A549 (cell line): ENCODE results near the gene BCS1L. TPM values are rescaled to one million over a fixed set of nuclear protein-coding genes. Genes with fewer than 3 reads are reported as not detected.

Source experiments
- ATAC-seq, 2 experiments: fragments of 200-7000 bp in 1 of 2; fragments of >200 bp in 1 of 2; cut with Nextera tagmentation in 1 of 2; cut with Tn5 transposase in 1 of 2; 3 replicates each; pipeline versions ENCODE4 v1.8.0 to v1.9.1; 2018 to 2020; ENCODE audit warnings: mild to moderate bottlenecking in 1 of 2, moderate library complexity in 1 of 2
- CTCF ChIA-PET: fragments of 300-600 bp; sonication (Branson Sonifier 250); formaldehyde crosslinking; extraction: SDS; loops from one replicate; lab custom pipeline; 2021; ENCODE audit warnings: antibody characterized with exemption, inconsistent platforms; lab: Yijun Ruan, JAX
- POLR2A ChIA-PET: fragments of 350-600 bp; formaldehyde crosslinking; extraction: SDS; loops from one replicate; lab custom pipeline; 2021; ENCODE audit warnings: antibody characterized with exemption, inconsistent platforms; lab: Yijun Ruan, JAX
- DNase-seq, 2 experiments: peaks; one replicate each; pipeline versions ENCODE4 v3.0.0 to v3.0.0-alpha.2; 2011 to 2016; ENCODE audit warnings: low read depth in 1 of 2, low spot score in 1 of 2
- FAIRE-seq: peaks from 2 replicates; lab custom pipeline; 2011; peaks lifted over from hg19 to GRCh38; lab: Jason Lieb, UNC
- H3K27ac ChIP-seq, 2 experiments: fragments of >200 bp; sonication (Bioruptor Twin); formaldehyde crosslinking; 3 replicates each; pipeline ENCODE4 v1.5.1; 2016 to 2017
- H3K4me1 ChIP-seq: fragments of >200 bp; sonication (Bioruptor Twin); formaldehyde crosslinking; 3 replicates; pipeline ENCODE4 v1.6.1; 2016
- H3K4me2 ChIP-seq: fragments of >200 bp; sonication (Bioruptor Twin); formaldehyde crosslinking; 3 replicates; pipeline ENCODE4 v1.6.1; 2016
- H3K4me3 ChIP-seq: fragments of >200 bp; sonication (Bioruptor Twin); formaldehyde crosslinking; 3 replicates; pipeline ENCODE4 v1.5.1; 2016
- H3K9me3 ChIP-seq: fragments of >200 bp; sonication (Bioruptor Twin); formaldehyde crosslinking; 3 replicates; pipeline ENCODE4 v1.6.1; 2016
- KDM5A ChIP-seq: fragments of 200-600 bp; sonication (generic); IDR thresholded peaks from 2 replicates; pipeline ENCODE4 v1.6.1; 2016; ENCODE audit warnings: antibody characterized with exemption, mild to moderate bottlenecking
- MAFK ChIP-seq: fragments of 450-650 bp; IDR thresholded peaks from 2 replicates; pipeline ENCODE4 v1.6.1; 2014; ENCODE audit not compliant: partially characterized antibody
- MAX ChIP-seq: IDR thresholded peaks from 2 replicates; pipeline ENCODE4 v1.6.1; 2012
- RCOR1 ChIP-seq: fragments of 150-350 bp; IDR thresholded peaks from 2 replicates; pipeline ENCODE4 v1.6.1; 2014; ENCODE audit warnings: antibody characterized with exemption, low read length, low read depth
- ZSCAN20 ChIP-seq: fragments of 250-450 bp; sonication (Bioruptor Pico); IDR thresholded peaks from 2 replicates; pipeline ENCODE4 v1.8.0; 2022; ENCODE audit warnings: mild to moderate bottlenecking, moderate library complexity
- WGBS: methylation state at CpG from one replicate; pipeline ENCODE4 v1.1.6; 2017; ENCODE audit errors: missing lambda C conversion rate; 5-methylcytosine and 5-hydroxymethylcytosine counted together
- polyA plus RNA-seq, 4 experiments: library from polyadenylated mRNA; depleted of rRNA in 3 of 4; stranded (reverse); fragments of >200 nt; fragmentation: RNase III in 1 of 4; extraction: RNeasy Plus Mini Kit Qiagen cat#74134 plus additional on column Dnase treatment in 1 of 4; gene quantifications; 2 replicates in 3 of 4; 3 replicates in 1 of 4; pipeline ENCODE4 v1.2.3, GENCODE V29; 2011 to 2017
- TF ChIP-seq, protein P1 (sequence below): fragments of 250-450 bp; sonication (Bioruptor Pico); IDR thresholded peaks from 2 replicates; pipeline ENCODE4 v1.5.0; 2020; ENCODE audit warnings: low read depth, mild to moderate bottlenecking, moderate library complexity
- TF ChIP-seq, protein P2 (sequence below): fragments of >200 bp; sonication (Bioruptor Twin); formaldehyde crosslinking; IDR thresholded peaks from 3 replicates; pipeline ENCODE4 v1.6.1; 2016
- TF ChIP-seq, protein P3 (sequence below): fragments of >200 bp; sonication (Bioruptor Twin); formaldehyde crosslinking; IDR thresholded peaks from 3 replicates; pipeline ENCODE4 v1.5.1; 2016

Gene BCS1L
- polyA plus RNA-seq, 2 of the 4 experiments (the other 2 are of a cell fraction), result 46.3 to 47.1 TPM

GRCh38 chr2:218710687-218711549, 51.4 kb downstream of the BCS1L start, which contains the start of gene TTLL4 (continued):
- TF ChIP-seq, protein P1, sequence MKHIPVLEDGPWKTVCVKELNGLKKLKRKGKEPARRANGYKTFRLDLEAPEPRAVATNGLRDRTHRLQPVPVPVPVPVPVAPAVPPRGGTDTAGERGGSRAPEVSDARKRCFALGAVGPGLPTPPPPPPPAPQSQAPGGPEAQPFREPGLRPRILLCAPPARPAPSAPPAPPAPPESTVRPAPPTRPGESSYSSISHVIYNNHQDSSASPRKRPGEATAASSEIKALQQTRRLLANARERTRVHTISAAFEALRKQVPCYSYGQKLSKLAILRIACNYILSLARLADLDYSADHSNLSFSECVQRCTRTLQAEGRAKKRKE (CRISPR knock-in tag), result no peak
- TF ChIP-seq, protein P2, sequence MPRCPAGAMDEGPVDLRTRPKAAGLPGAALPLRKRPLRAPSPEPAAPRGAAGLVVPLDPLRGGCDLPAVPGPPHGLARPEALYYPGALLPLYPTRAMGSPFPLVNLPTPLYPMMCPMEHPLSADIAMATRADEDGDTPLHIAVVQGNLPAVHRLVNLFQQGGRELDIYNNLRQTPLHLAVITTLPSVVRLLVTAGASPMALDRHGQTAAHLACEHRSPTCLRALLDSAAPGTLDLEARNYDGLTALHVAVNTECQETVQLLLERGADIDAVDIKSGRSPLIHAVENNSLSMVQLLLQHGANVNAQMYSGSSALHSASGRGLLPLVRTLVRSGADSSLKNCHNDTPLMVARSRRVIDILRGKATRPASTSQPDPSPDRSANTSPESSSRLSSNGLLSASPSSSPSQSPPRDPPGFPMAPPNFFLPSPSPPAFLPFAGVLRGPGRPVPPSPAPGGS, result peak; percentile 54; the same call in 1 of the 3 replicates
- TF ChIP-seq RCOR1 (no peak), MAX (peak; percentile 88)
- TF ChIP-seq, protein P3, sequence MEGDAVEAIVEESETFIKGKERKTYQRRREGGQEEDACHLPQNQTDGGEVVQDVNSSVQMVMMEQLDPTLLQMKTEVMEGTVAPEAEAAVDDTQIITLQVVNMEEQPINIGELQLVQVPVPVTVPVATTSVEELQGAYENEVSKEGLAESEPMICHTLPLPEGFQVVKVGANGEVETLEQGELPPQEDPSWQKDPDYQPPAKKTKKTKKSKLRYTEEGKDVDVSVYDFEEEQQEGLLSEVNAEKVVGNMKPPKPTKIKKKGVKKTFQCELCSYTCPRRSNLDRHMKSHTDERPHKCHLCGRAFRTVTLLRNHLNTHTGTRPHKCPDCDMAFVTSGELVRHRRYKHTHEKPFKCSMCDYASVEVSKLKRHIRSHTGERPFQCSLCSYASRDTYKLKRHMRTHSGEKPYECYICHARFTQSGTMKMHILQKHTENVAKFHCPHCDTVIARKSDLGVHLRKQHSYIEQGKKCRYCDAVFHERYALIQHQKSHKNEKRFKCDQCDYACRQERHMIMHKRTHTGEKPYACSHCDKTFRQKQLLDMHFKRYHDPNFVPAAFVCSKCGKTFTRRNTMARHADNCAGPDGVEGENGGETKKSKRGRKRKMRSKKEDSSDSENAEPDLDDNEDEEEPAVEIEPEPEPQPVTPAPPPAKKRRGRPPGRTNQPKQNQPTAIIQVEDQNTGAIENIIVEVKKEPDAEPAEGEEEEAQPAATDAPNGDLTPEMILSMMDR, result peak; percentile 74

DNA sequence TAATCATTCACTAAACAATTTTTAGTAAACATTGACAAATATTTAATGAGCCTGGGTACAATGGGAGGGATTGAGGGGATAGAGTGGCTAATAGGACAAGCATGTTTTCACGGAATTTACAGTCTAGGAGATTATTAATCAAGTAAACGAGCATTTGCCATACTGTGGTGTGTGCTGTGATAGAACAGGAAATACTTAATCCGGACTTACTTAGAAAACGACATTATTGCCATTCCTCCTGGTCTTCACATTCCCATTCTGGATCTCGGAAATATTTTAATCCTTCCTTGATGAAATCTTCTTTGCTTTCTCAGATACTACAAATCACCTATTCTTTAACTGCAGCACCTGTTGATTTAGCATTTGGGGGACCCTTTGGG, 52.1 kb downstream of the BCS1L start:
- ChIA-PET POLR2A (interaction anchor here (0.9 to 1.6 kb wide), 4 partner anchors 14 to 136 kb away, joined by 3 to 6 read pairs (median 4); no protein-coding TSS in a partner anchor), CTCF (interaction anchor here (0.8 to 5.2 kb wide), 19 partner anchors 9 to 186 kb away, joined by 3 to 54 read pairs (median 6); partner anchors contain the start of genes BCS1L and ZNF142)
- peak in 1 of 2 experiments; percentile 23; a peak in 3 of 6 replicates for ATAC-seq
- Histone ChIP-seq H3K4me1 (peaks cover 10% of the 10 kb centered on the region; the same call in 2 of the 3 replicates), H3K4me2 (peak overlapping the region; percentile 77), H3K4me3 (peak overlapping the region; percentile 93), H3K27ac (peak overlapping the region; percentile 95 to 98), H3K9me3 (no peaks in the 10 kb centered on the region)
- FAIRE-seq, result no peak
- TF ChIP-seq ZSCAN20 (CRISPR knock-in tag) (no peak), KDM5A (no peak), MAFK (no peak)
- 2% methylated on average over 5 of the region's 5 CpGs for WGBS
- DNase-seq, result no peak

Other genes with a start within 250 kb of the BCS1L start
- 2.3 and 3.7 TPM in 2 replicates for gene VIL1, start 240.6 kb upstream of the BCS1L start, polyA plus RNA-seq (2011; rRNA removed)
- 1.2 to 1.9 TPM (median 1.9 TPM) in 3 replicates for gene VIL1, start 240.6 kb upstream of the BCS1L start, polyA plus RNA-seq (2017; fragmentation: RNase III; extraction: RNeasy Plus Mini Kit Qiagen cat#74134 plus additional on column Dnase treatment)
- 10.9 and 12.8 TPM in 2 replicates for gene USP37, start 91.3 kb upstream of the BCS1L start, polyA plus RNA-seq (2011; rRNA removed)
- 5.1 to 5.3 TPM (median 5.2 TPM) in 3 replicates for gene USP37, start 91.3 kb upstream of the BCS1L start, polyA plus RNA-seq (2017; fragmentation: RNase III; extraction: RNeasy Plus Mini Kit Qiagen cat#74134 plus additional on column Dnase treatment)
- 86.7 and 87.4 TPM in 2 replicates for gene CNOT9, start 90.8 kb upstream of the BCS1L start, polyA plus RNA-seq (2011; rRNA removed)
- gene CNOT9, start 90.8 kb upstream of the BCS1L start, polyA plus RNA-seq (2017; fragmentation: RNase III; extraction: RNeasy Plus Mini Kit Qiagen cat#74134 plus additional on column Dnase treatment), result 40.1 to 42.7 TPM (median 40.9 TPM) in 3 replicates
- gene PLCD4, start 51.8 kb upstream of the BCS1L start, polyA plus RNA-seq (2011; rRNA removed), result 2.5 and 2.8 TPM in 2 replicates
- 0.83 to 1.7 TPM (median 1.2 TPM) in 3 replicates for gene PLCD4, start 51.8 kb upstream of the BCS1L start, polyA plus RNA-seq (2017; fragmentation: RNase III; extraction: RNeasy Plus Mini Kit Qiagen cat#74134 plus additional on column Dnase treatment)
- gene ZNF142, start 60 bp upstream of the BCS1L start, polyA plus RNA-seq (2011; rRNA removed), result 6.3 and 9.5 TPM in 2 replicates
- gene ZNF142, start 60 bp upstream of the BCS1L start, polyA plus RNA-seq (2017; fragmentation: RNase III; extraction: RNeasy Plus Mini Kit Qiagen cat#74134 plus additional on column Dnase treatment), result 10.7 to 11.4 TPM (median 10.7 TPM) in 3 replicates
- gene RNF25, start 12.3 kb downstream of the BCS1L start, polyA plus RNA-seq (2011; rRNA removed), result 61.5 and 74.0 TPM in 2 replicates
- gene RNF25, start 12.3 kb downstream of the BCS1L start, polyA plus RNA-seq (2017; fragmentation: RNase III; extraction: RNeasy Plus Mini Kit Qiagen cat#74134 plus additional on column Dnase treatment), result 33.5 to 34.6 TPM (median 33.8 TPM) in 3 replicates
- 29.9 and 40.8 TPM in 2 replicates for gene STK36, start 12.4 kb downstream of the BCS1L start, polyA plus RNA-seq (2011; rRNA removed)
- 15.3 to 23.3 TPM (median 20.6 TPM) in 3 replicates for gene STK36, start 12.4 kb downstream of the BCS1L start, polyA plus RNA-seq (2017; fragmentation: RNase III; extraction: RNeasy Plus Mini Kit Qiagen cat#74134 plus additional on column Dnase treatment)
- gene TTLL4, start 51.2 kb downstream of the BCS1L start, polyA plus RNA-seq (2011; rRNA removed), result 26.2 and 37.0 TPM in 2 replicates
- 23.4 to 25.6 TPM (median 25.0 TPM) in 3 replicates for gene TTLL4, start 51.2 kb downstream of the BCS1L start, polyA plus RNA-seq (2017; fragmentation: RNase III; extraction: RNeasy Plus Mini Kit Qiagen cat#74134 plus additional on column Dnase treatment)
- gene CYP27A1, start 122.5 kb downstream of the BCS1L start, polyA plus RNA-seq (2011; rRNA removed), result 0.13 and 0.20 TPM in 2 replicates
- 0.10 to 0.14 TPM (median 0.11 TPM) in 3 replicates for gene CYP27A1, start 122.5 kb downstream of the BCS1L start, polyA plus RNA-seq (2017; fragmentation: RNase III; extraction: RNeasy Plus Mini Kit Qiagen cat#74134 plus additional on column Dnase treatment)
- not detected in 2 replicates for gene PRKAG3, start 172.1 kb downstream of the BCS1L start, polyA plus RNA-seq (2011; rRNA removed)
- not detected in 3 replicates for gene PRKAG3, start 172.1 kb downstream of the BCS1L start, polyA plus RNA-seq (2017; fragmentation: RNase III; extraction: RNeasy Plus Mini Kit Qiagen cat#74134 plus additional on column Dnase treatment)
- 0.05 and 0.06 TPM in 2 replicates for gene WNT6, start 200.1 kb downstream of the BCS1L start, polyA plus RNA-seq (2011; rRNA removed)
- 0.08 to 0.28 TPM (median 0.10 TPM) in 3 replicates for gene WNT6, start 200.1 kb downstream of the BCS1L start, polyA plus RNA-seq (2017; fragmentation: RNase III; extraction: RNeasy Plus Mini Kit Qiagen cat#74134 plus additional on column Dnase treatment)
- gene WNT10A, start 221.2 kb downstream of the BCS1L start, polyA plus RNA-seq (2011; rRNA removed), result not detected in 2 replicates
- 0.04 TPM in 2 of 3 replicates, not detected in the other for gene WNT10A, start 221.2 kb downstream of the BCS1L start, polyA plus RNA-seq (2017; fragmentation: RNase III; extraction: RNeasy Plus Mini Kit Qiagen cat#74134 plus additional on column Dnase treatment)